HCT116 (cell line): ENCODE measurements around the gene LY6G6D. TPM values are rescaled to one million over a fixed set of nuclear protein-coding genes. Genes with fewer than 3 reads are reported as not detected.

Experiments used
- ATAC-seq: fragments of 200-7000 bp; cut with Tn5 transposase; 2 replicates; pipeline ENCODE4 v1.9.1; 2020; ENCODE audit warnings: mild to moderate bottlenecking, moderate library complexity
- BruUV-seq: library from RNA; stranded (reverse); fragments of 400-500 nt; replicated peaks from 2 replicates; lab custom pipeline; 2021; lab: Mats Ljungman, UMichigan
- CTCF ChIA-PET: fragments of 300-600 bp; sonication (Branson Sonifier 250); formaldehyde crosslinking; loops from one replicate; lab custom pipeline; 2021; ENCODE audit warnings: antibody characterized with exemption; lab: Charles Lee
- POLR2A ChIA-PET: fragments of 300-600, 350-600 bp; sonication (Branson Sonifier 250); formaldehyde crosslinking; loops from one replicate; lab custom pipeline; 2021; ENCODE audit warnings: antibody characterized with exemption; lab: Charles Lee
- RAD21 ChIA-PET, 2 experiments: fragments of 300-600 bp; sonication (Branson Sonifier 250); formaldehyde crosslinking; loops; one replicate each; lab custom pipeline; 2023; ENCODE audit warnings: low total read pairs in 2 of 2; ENCODE audit not compliant: uncharacterized antibody in 2 of 2, unreplicated experiment in 2 of 2, low non-redundant PET in 1 of 2; lab: Charles Lee
- DNase-seq: peaks from one replicate; pipeline ENCODE4 v3.0.0-alpha.2; 2010; ENCODE audit warnings: low read depth, low spot score
- H2AFZ ChIP-seq: fragments of 200-600 bp; shearing (Covaris generic), sonication (generic); 2 replicates; pipeline ENCODE4 v1.6.1; 2017; ENCODE audit warnings: low read depth, mixed run types, mixed read lengths, antibody characterized with exemption, low read length; ENCODE audit not compliant: poor library complexity, severe bottlenecking
- H3K27ac ChIP-seq: 2 replicates; pipeline ENCODE4 v1.5.1; 2012; ENCODE audit warnings: low read depth, low read length
- H3K27me3 ChIP-seq: fragments of 200-600 bp; sonication (generic); 2 replicates; pipeline ENCODE4 v1.6.1; 2016; ENCODE audit warnings: mixed run types, low read length, mixed read lengths; ENCODE audit not compliant: insufficient read depth
- H3K36me3 ChIP-seq, 2 experiments: fragments of 200-500 bp in 1 of 2; fragments of 200-600 bp in 1 of 2; sonication (Bioruptor generic) in 1 of 2; sonication (generic) in 1 of 2; 2 replicates each; pipeline versions ENCODE4 v1.5.1 to v1.6.1; 2014 to 2016; ENCODE audit warnings: low read length in 2 of 2, inconsistent platforms in 1 of 2, mixed read lengths in 1 of 2, mixed run types in 1 of 2; ENCODE audit not compliant: insufficient read depth in 2 of 2, control insufficient read depth in 1 of 2
- H3K4me1 ChIP-seq, 2 experiments: fragments of 200-600 bp in 1 of 2; sonication (generic) in 1 of 2; 2 replicates each; pipeline versions ENCODE4 v1.5.1 to v1.6.1; 2012 to 2017; ENCODE audit warnings: low read length in 2 of 2, inconsistent platforms in 1 of 2, mild to moderate bottlenecking in 1 of 2, mixed read lengths in 1 of 2, mixed run types in 1 of 2, moderate library complexity in 1 of 2; ENCODE audit not compliant: insufficient read depth in 2 of 2, control insufficient read depth in 1 of 2
- H3K4me2 ChIP-seq: fragments of 200-600 bp; sonication (generic); 2 replicates; pipeline ENCODE4 v1.6.1; 2017; ENCODE audit warnings: mixed run types, low read length, mixed read lengths
- H3K4me3 ChIP-seq, 2 experiments: fragments of 200-600 bp in 1 of 2; sonication (generic) in 1 of 2; replicated peaks in 1 of 2; 2 replicates each; pipeline ENCODE4 v1.5.1; 2011 to 2016; ENCODE audit warnings: low read length in 2 of 2, control low read depth in 1 of 2, low read depth in 1 of 2, mild to moderate bottlenecking in 1 of 2, mixed read lengths in 1 of 2, mixed run types in 1 of 2
- H3K79me2 ChIP-seq: fragments of 200-600 bp; sonication (generic); 2 replicates; pipeline ENCODE4 v1.6.1; 2017; ENCODE audit warnings: mild to moderate bottlenecking, mixed run types, low read length, moderate library complexity, mixed read lengths; ENCODE audit not compliant: insufficient read depth
- H3K9ac ChIP-seq: fragments of 200-600 bp; sonication (generic); 2 replicates; pipeline ENCODE4 v1.6.1; 2016; ENCODE audit warnings: low read length, mixed read lengths
- H3K9me2 ChIP-seq: fragments of 200-600 bp; sonication (generic), shearing (Covaris generic); 2 replicates; pipeline ENCODE4 v1.6.1; 2017; ENCODE audit warnings: mixed run types, mild to moderate bottlenecking, moderate library complexity; ENCODE audit not compliant: insufficient read depth
- H3K9me3 ChIP-seq, 2 experiments: fragments of 200-500 bp in 1 of 2; fragments of 200-600 bp in 1 of 2; sonication (Bioruptor generic) in 1 of 2; sonication (generic) in 1 of 2; 2 replicates each; pipeline ENCODE4 v1.6.1; 2014 to 2017; ENCODE audit warnings: low read length in 2 of 2, mixed read lengths in 2 of 2, inconsistent platforms in 1 of 2, low read depth in 1 of 2, mild to moderate bottlenecking in 1 of 2, mixed run types in 1 of 2, moderate library complexity in 1 of 2; ENCODE audit not compliant: control insufficient read depth in 1 of 2, insufficient read depth in 1 of 2
- H4K20me1 ChIP-seq: fragments of 200-600 bp; sonication (generic), shearing (Covaris generic); 2 replicates; pipeline ENCODE4 v1.6.1; 2017; ENCODE audit warnings: mixed run types, mild to moderate bottlenecking, moderate library complexity; ENCODE audit not compliant: insufficient read depth
- CBX3 ChIP-seq: IDR thresholded peaks from 2 replicates; pipeline ENCODE4 v1.6.1; 2012; ENCODE audit warnings: low read depth
- ELF1 ChIP-seq: IDR thresholded peaks from 2 replicates; pipeline ENCODE4 v1.6.1; 2012; ENCODE audit warnings: low read depth, borderline replicate concordance
- EZH2 ChIP-seq: fragments of 200-600 bp; sonication (generic); IDR thresholded peaks from 2 replicates; pipeline ENCODE4 v1.6.1; 2017; ENCODE audit warnings: antibody characterized with exemption, mixed run types
- EZH2phosphoT487 ChIP-seq: fragments of 200-600 bp; IDR thresholded peaks from 2 replicates; pipeline ENCODE4 v1.6.1; 2018; ENCODE audit warnings: antibody characterized with exemption, borderline replicate concordance
- FOSL1 ChIP-seq: IDR thresholded peaks from 2 replicates; pipeline ENCODE4 v1.6.1; 2012; ENCODE audit warnings: low read depth
- MAX ChIP-seq: IDR thresholded peaks from 2 replicates; pipeline ENCODE4 v1.6.1; 2012
- POLR2AphosphoS5 ChIP-seq: IDR thresholded peaks from 2 replicates; pipeline ENCODE4 v1.6.1; 2011; ENCODE audit warnings: mild to moderate bottlenecking, low read depth, low read length, moderate library complexity
- SP1 ChIP-seq: IDR thresholded peaks from 2 replicates; pipeline ENCODE4 v1.6.1; 2012; ENCODE audit warnings: low read depth
- SRF ChIP-seq: IDR thresholded peaks from 2 replicates; pipeline ENCODE4 v1.6.1; 2012; ENCODE audit warnings: low read depth
- YY1 ChIP-seq: IDR thresholded peaks from 2 replicates; pipeline ENCODE4 v1.6.1; 2011; ENCODE audit warnings: low read length, low read depth, moderate library complexity, mild to moderate bottlenecking; ENCODE audit not compliant: insufficient replicate concordance; ENCODE audit errors: extremely low read depth
- intact Hi-C: fragments of 100-400 bp; cut with micrococcal nuclease; formaldehyde crosslinking; loops from 2 replicates; pipeline ENCODE4 v1.10.0; 2022
- total RNA-seq: library from RNA; stranded (reverse); gene quantifications from one replicate; pipeline ENCODE4 v1.2.1, GENCODE V29; 2021; ENCODE audit not compliant: unreplicated experiment
- TF ChIP-seq, protein P1 (sequence below), 3 experiments: fragments of 200-600 bp in 1 of 3; sonication (generic) in 1 of 3; IDR thresholded peaks in 2 of 3; conservative IDR thresholded peaks in 1 of 3; 2 replicates each; pipeline ENCODE4 v1.5.1; 2012 to 2017; ENCODE audit warnings: low read depth in 2 of 3, low read length in 2 of 3, antibody characterized with exemption in 1 of 3, borderline replicate concordance in 1 of 3, control low read depth in 1 of 3, mild to moderate bottlenecking in 1 of 3, mixed read lengths in 1 of 3, mixed run types in 1 of 3, moderate library complexity in 1 of 3; ENCODE audit not compliant: insufficient read depth in 1 of 3
- TF ChIP-seq, protein P2 (sequence below): IDR thresholded peaks from 2 replicates; pipeline ENCODE4 v1.6.1; 2012; ENCODE audit warnings: low read depth
- TF ChIP-seq, protein P3 (sequence below): IDR thresholded peaks from 2 replicates; pipeline ENCODE4 v1.6.1; 2011; ENCODE audit warnings: mild to moderate bottlenecking, low read length, moderate library complexity; ENCODE audit not compliant: insufficient replicate concordance; ENCODE audit errors: extremely low read depth

LY6G6D gene
- total RNA-seq, 1 experiment from 2014 or later, result not detected

GRCh38 chr6:31691564-31692108 lies 23.5 kb upstream of the LY6G6D start:
- Histone ChIP-seq H3K79me2 (no peaks in the 10 kb centered on the region), H4K20me1 (no peaks in the 10 kb centered on the region), H3K27me3 (no peaks in the 10 kb centered on the region), H3K36me3 (peaks cover 19 to 25% of the 10 kb centered on the region in 2 experiments; a peak in 3 of 4 replicates), H3K4me3 (no peak overlapping the region), H3K4me1 (peaks cover 11 to 16% of the 10 kb centered on the region in 2 experiments), H3K4me2 (no peak overlapping the region), H2AFZ (no peak overlapping the region), H3K9me3 (no peaks in the 10 kb centered on the region), H3K9ac (no peak overlapping the region), H3K9me2 (no peaks in the 10 kb centered on the region), H3K27ac (no peak overlapping the region)
- no peak for TF ChIP-seq ELF1
- TF ChIP-seq, protein P1, sequence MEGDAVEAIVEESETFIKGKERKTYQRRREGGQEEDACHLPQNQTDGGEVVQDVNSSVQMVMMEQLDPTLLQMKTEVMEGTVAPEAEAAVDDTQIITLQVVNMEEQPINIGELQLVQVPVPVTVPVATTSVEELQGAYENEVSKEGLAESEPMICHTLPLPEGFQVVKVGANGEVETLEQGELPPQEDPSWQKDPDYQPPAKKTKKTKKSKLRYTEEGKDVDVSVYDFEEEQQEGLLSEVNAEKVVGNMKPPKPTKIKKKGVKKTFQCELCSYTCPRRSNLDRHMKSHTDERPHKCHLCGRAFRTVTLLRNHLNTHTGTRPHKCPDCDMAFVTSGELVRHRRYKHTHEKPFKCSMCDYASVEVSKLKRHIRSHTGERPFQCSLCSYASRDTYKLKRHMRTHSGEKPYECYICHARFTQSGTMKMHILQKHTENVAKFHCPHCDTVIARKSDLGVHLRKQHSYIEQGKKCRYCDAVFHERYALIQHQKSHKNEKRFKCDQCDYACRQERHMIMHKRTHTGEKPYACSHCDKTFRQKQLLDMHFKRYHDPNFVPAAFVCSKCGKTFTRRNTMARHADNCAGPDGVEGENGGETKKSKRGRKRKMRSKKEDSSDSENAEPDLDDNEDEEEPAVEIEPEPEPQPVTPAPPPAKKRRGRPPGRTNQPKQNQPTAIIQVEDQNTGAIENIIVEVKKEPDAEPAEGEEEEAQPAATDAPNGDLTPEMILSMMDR (IDR thresholded peaks at IDR 0.05 in 2 of 3, conservative IDR thresholded peaks at IDR 0.05 in 1 of 3; ENCODE audit: borderline replicate concordance in 1 of 3, insufficient read depth in 1 of 3, low read depth in 2 of 3, low read length in 2 of 3), result no peak
- TF ChIP-seq FOSL1, result no peak
- TF ChIP-seq EZH2, result no peak
- TF ChIP-seq YY1, result no peak
- no peak for TF ChIP-seq EZH2phosphoT487
- TF ChIP-seq, protein P2, sequence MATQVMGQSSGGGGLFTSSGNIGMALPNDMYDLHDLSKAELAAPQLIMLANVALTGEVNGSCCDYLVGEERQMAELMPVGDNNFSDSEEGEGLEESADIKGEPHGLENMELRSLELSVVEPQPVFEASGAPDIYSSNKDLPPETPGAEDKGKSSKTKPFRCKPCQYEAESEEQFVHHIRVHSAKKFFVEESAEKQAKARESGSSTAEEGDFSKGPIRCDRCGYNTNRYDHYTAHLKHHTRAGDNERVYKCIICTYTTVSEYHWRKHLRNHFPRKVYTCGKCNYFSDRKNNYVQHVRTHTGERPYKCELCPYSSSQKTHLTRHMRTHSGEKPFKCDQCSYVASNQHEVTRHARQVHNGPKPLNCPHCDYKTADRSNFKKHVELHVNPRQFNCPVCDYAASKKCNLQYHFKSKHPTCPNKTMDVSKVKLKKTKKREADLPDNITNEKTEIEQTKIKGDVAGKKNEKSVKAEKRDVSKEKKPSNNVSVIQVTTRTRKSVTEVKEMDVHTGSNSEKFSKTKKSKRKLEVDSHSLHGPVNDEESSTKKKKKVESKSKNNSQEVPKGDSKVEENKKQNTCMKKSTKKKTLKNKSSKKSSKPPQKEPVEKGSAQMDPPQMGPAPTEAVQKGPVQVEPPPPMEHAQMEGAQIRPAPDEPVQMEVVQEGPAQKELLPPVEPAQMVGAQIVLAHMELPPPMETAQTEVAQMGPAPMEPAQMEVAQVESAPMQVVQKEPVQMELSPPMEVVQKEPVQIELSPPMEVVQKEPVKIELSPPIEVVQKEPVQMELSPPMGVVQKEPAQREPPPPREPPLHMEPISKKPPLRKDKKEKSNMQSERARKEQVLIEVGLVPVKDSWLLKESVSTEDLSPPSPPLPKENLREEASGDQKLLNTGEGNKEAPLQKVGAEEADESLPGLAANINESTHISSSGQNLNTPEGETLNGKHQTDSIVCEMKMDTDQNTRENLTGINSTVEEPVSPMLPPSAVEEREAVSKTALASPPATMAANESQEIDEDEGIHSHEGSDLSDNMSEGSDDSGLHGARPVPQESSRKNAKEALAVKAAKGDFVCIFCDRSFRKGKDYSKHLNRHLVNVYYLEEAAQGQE, result no peak
- TF ChIP-seq POLR2AphosphoS5, result no peak
- TF ChIP-seq CBX3, result no peak
- TF ChIP-seq, protein P3, sequence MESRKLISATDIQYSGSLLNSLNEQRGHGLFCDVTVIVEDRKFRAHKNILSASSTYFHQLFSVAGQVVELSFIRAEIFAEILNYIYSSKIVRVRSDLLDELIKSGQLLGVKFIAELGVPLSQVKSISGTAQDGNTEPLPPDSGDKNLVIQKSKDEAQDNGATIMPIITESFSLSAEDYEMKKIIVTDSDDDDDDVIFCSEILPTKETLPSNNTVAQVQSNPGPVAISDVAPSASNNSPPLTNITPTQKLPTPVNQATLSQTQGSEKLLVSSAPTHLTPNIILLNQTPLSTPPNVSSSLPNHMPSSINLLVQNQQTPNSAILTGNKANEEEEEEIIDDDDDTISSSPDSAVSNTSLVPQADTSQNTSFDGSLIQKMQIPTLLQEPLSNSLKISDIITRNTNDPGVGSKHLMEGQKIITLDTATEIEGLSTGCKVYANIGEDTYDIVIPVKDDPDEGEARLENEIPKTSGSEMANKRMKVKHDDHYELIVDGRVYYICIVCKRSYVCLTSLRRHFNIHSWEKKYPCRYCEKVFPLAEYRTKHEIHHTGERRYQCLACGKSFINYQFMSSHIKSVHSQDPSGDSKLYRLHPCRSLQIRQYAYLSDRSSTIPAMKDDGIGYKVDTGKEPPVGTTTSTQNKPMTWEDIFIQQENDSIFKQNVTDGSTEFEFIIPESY, result no peak
- TF ChIP-seq SRF, result no peak
- no peak for TF ChIP-seq MAX
- no peak for TF ChIP-seq SP1
- CTCF ChIA-PET, result no interaction called here
- POLR2A ChIA-PET, result interaction anchor here (0.5 to 1.4 kb wide), 2 partner anchors 136 to 144 kb away, joined by 3 to 5 read pairs; partner anchors contain the start of genes HSPA1B and NFKBIL1
- no peak for DNase-seq
- RAD21 ChIA-PET, result no interaction called here
- ATAC-seq, result no peak
- BruUV-seq, result no TSS peak
- intact Hi-C loops, result no loop called here
